Astrocyte of the hippocampus (primary cell): ENCODE results near the gene ACSL1.

ENCODE experiments used
- DNase-seq: peaks from one replicate; pipeline ENCODE4 v3.0.0; 2011; ENCODE audit warnings: low read depth, low spot score

ACSL1 gene

GRCh38 chr4:184825896-184826690 is at the start of gene ACSL1:
TSS of gene ACSL1 (minus strand) at chr4:184825968. CDS start at chr4:184803514, 22,454 bp downstream.
- peak; percentile 92 for DNase-seq

GRCh38 chr4:184873054-184873453 is 47.3 kb upstream of the ACSL1 start:
- DNase-seq: no peak

GRCh38 chr4:184870718-184871117 is 45.0 kb upstream of the ACSL1 start:
- DNase-seq: no peak

GRCh38 chr4:184868623-184869022 is 42.9 kb upstream of the ACSL1 start:
- DNase-seq: no peak

- no peak for DNase-seq
Observed at GRCh38 chr4:184863916-184864315, 38.1 kb upstream of the ACSL1 start.

- DNase-seq: no peak
Observed at GRCh38 chr4:184861047-184861446, 35.3 kb upstream of the ACSL1 start.

GRCh38 chr4:184860018-184860779 is 34.4 kb upstream of the ACSL1 start:
- DNase-seq: no peak

GRCh38 chr4:184857441-184858121 is 31.8 kb upstream of the ACSL1 start:
- DNase-seq: no peak

GRCh38 chr4:184856277-184856609 is 30.5 kb upstream of the ACSL1 start:
- no peak for DNase-seq

- no peak for DNase-seq
Observed at GRCh38 chr4:184854673-184855072, 28.9 kb upstream of the ACSL1 start.

- DNase-seq: no peak
Observed at GRCh38 chr4:184853436-184853835, 27.7 kb upstream of the ACSL1 start.

GRCh38 chr4:184851886-184852285 is 26.1 kb upstream of the ACSL1 start:
- DNase-seq: no peak

GRCh38 chr4:184851200-184851541 is 25.4 kb upstream of the ACSL1 start:
- DNase-seq: no peak

GRCh38 chr4:184850431-184851199 is 24.8 kb upstream of the ACSL1 start:
- no peak for DNase-seq

- DNase-seq: no peak
Observed at GRCh38 chr4:184850018-184850417, 24.2 kb upstream of the ACSL1 start.

GRCh38 chr4:184849185-184849584 is 23.4 kb upstream of the ACSL1 start:
- DNase-seq: no peak

- no peak for DNase-seq
Observed at GRCh38 chr4:184848510-184848909, 22.7 kb upstream of the ACSL1 start.

- no peak for DNase-seq
Observed at GRCh38 chr4:184846531-184846930, 20.8 kb upstream of the ACSL1 start.

GRCh38 chr4:184845367-184846021 is 19.7 kb upstream of the ACSL1 start:
- DNase-seq: peak; percentile 81

GRCh38 chr4:184844742-184845141 is 19.0 kb upstream of the ACSL1 start:
- no peak for DNase-seq

GRCh38 chr4:184843984-184844554 is 18.3 kb upstream of the ACSL1 start:
- no peak for DNase-seq
